ENCODE results near the gene ZNF106.

The ZNF106 gene

DNA sequence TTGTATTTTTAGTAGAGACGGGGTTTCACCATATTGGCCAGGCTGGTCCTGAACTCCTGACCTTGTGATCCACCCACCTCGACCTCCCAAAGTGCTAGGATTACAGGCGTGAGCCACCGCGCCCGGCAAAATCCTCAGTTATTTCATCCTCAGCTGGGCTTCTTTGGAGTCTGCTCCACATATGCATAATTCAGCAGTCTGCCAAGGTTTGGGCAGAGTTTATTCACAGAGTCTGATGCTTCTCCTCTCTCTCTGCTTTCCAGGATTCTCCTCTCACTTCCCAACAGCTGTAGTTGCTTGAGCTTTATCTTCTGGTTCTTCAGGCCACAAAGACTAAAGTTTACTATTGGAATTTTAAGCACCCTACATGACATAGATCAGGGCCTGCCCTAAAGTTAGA is 8.2 kb downstream of the ZNF106 start:
- no peak for DNase-seq (ENCODE audit: low read depth in 1 of 2, low spot score in 1 of 2)

GRCh38 chr15:42474827-42475226 is 16.1 kb downstream of the ZNF106 start:
- no peak for DNase-seq (ENCODE audit: low read depth in 1 of 2, low spot score in 1 of 2)

- DNase-seq (ENCODE audit: low read depth in 1 of 2, low spot score in 1 of 2), result no peak
These were observed 19.9 kb downstream of the ZNF106 start for GRCh38 chr15:42471002-42471401.

GRCh38 chr15:42465520-42466259 is 25.3 kb downstream of the ZNF106 start:
- DNase-seq (ENCODE audit: low read depth in 1 of 2, low spot score in 1 of 2), result no peak

- no peak for DNase-seq (ENCODE audit: low read depth in 1 of 2, low spot score in 1 of 2)
These were observed 29.7 kb downstream of the ZNF106 start for GRCh38 chr15:42461261-42461660.

DNA sequence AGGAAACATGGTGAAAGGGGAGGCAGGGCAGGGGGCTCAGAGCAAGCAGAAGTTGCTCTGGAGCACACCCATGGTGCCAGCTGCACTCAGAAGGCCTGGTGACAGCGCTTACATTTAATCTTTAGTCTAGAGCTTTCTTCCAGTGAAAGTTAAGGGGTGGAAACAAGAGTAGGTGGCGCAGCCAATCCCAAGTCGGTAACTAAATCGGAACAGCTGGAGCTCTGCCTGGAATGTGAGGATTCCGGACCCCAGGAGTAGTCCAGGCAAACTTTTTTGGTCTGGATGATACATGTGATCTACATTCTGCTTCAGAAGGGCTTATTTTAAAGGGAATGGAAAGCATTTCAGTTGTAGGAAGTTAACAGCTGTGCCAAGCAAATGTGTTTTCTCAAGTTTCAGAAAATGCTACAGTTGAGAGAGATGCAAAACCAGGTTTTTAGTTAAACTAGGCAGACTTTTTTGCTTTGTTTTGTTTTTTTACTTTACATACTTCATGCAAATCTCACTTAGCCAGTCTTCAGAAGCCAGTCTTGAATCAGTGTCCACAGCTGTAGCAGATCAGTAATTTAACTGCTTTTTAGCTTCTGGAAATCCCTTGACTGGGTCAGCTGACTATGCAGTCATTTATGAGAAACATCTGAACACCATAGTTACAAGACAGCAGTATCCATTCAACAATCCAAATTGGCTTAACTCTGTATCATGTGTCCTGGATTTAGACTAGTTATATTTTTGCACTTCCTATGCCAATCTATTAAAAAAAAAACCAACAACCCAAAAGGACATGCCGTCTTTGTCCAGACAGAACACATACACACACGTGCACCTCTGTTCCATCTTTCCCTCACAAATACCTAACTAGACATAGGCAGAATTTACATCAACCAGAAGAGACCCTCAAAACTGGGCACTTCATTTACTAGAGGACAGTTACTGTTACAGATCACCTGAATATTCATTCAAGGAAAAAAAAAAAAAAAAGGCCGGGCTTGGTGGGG is 33.2 kb downstream of the ZNF106 start:
- DNase-seq (ENCODE audit: low read depth in 1 of 2, low spot score in 1 of 2), result no peak

DNA sequence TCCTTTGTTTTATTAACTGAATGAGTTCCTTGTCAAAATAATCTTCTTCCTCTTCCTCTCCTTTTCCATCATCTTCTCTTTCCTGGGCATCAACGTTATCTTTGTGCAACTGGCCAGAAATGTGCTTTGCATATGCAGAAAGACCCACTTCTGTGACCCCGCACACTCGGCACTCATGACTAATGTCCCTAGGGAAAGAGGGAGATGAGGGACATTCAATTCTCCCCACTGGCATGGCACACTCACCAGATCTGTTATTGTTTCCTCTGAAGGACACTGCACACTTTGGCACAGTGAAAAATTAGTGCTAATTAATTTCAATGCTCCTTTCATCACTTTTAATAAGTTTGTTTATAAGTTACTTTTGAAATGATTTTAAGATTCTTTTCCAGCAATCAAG is 34.0 kb downstream of the ZNF106 start:
- no peak for DNase-seq (ENCODE audit: low read depth in 1 of 2, low spot score in 1 of 2)

DNA sequence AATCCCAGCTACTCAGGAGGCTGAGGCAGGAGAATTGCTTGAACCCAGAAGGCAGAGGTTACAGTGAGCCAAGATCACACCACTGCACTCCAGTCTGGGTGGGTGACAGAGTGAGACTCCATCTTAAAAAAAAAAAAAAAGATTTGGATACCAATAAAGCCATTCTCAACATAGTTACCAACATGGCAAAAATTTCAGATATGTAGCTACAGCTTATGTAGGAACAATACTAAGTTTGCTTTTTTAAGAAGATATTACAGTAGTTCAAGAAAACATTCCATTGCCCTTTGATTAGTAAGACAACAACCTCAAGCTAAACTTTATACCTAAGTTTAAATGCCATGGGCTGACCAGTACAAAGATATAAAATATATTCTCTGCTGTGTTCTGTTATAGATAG is 34.4 kb downstream of the ZNF106 start:
- DNase-seq (ENCODE audit: low read depth in 1 of 2, low spot score in 1 of 2), result no peak

DNA sequence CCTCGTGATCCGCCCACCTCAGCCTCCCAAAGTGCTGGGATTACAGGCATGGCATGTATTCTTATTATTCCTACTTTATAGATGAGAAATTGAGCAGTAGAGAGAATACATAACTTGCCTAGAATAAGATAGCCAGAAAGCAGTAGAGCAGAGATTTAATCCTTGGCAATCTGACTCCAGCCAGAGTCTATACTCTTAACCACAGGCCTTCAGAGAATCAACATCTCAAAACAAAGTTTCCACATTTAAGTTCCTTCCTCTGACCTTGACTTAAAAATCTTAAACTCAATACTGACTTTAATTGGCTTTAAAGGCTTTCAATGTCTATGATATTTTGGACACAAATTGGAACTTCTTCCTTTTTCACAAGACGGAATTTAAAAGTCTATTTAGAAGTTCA is 37.1 kb downstream of the ZNF106 start:
- no peak for DNase-seq (ENCODE audit: low read depth in 1 of 2, low spot score in 1 of 2)

DNA sequence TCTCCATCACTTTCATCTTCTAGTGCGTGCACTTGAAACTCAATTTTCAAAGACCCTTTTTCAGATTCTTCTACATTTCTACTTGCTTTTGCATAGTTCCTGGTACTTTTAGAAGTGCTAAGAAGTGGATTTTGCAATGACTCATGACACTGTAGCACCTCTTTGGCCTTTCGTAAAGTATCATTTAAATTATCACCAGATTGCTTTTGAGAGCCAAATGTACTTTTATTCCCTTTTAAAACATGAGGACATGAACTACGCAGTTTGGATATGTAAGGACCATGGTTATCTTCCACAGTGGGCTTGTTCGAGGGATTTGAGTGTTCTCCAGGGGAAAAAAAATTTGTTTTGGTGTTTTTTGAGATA is 40.5 kb downstream of the ZNF106 start:
- DNase-seq (ENCODE audit: low read depth in 1 of 2, low spot score in 1 of 2), result no peak

GRCh38 chr15:42449770-42450424 is 41.0 kb downstream of the ZNF106 start:
- no peak for DNase-seq (ENCODE audit: low read depth in 1 of 2, low spot score in 1 of 2)

GRCh38 chr15:42448281-42448680 is 42.7 kb downstream of the ZNF106 start:
- DNase-seq (ENCODE audit: low read depth in 1 of 2, low spot score in 1 of 2), result no peak

- DNase-seq (ENCODE audit: low read depth in 1 of 2, low spot score in 1 of 2), result no peak
These were observed 43.3 kb downstream of the ZNF106 start for GRCh38 chr15:42447599-42447998.

DNA sequence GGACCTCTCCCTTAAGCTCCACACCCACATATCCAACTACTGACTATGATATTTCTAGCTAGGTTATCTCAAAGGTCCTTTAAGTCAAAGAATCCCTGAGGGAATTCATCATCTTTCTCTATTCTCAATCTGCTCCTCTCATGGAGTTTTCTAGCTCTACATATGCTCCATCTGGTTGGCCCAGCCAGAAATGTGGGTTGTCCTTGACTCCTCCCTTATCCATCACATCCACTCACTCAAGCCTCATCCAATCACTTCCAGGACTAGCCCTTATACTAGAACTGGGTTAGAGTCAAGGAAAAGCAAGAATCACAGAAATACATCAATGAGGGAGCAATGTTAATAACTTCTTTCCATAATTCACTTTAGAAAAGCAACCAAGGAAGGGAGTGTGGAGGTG is 45.4 kb downstream of the ZNF106 start:
- no peak for DNase-seq (ENCODE audit: low read depth in 1 of 2, low spot score in 1 of 2)

DNA sequence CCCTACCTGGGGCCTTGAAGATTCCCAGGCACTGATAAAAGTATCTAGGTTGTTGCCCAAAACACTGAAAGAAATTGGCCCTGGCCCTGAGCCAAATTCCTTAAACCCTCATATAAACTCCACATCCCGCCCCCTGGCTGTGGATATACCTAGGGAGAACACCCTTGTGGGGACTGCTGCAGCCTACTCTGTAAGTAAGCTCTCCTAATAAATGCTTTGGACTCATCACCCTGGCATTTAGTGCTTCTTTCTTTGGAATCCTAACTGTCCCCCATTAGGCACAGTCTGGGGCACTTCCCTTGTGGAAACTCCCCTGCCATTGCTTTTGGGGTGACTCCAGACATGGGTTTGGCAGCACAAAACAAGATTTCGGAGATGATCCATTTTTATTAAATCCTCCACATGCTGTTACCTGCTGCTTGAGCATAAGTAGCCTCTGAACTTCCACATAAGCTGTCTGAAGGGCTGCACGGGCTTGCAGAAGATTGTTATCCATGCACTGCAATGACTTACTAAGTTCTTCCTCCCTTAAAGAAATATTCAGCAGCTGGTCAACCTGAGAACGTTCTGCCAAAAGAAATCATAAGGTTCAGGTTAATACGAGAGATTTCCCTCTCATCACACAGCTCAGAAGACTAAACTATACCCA is 46.4 kb downstream of the ZNF106 start:
- DNase-seq (ENCODE audit: low read depth in 1 of 2, low spot score in 1 of 2), result no peak

DNA sequence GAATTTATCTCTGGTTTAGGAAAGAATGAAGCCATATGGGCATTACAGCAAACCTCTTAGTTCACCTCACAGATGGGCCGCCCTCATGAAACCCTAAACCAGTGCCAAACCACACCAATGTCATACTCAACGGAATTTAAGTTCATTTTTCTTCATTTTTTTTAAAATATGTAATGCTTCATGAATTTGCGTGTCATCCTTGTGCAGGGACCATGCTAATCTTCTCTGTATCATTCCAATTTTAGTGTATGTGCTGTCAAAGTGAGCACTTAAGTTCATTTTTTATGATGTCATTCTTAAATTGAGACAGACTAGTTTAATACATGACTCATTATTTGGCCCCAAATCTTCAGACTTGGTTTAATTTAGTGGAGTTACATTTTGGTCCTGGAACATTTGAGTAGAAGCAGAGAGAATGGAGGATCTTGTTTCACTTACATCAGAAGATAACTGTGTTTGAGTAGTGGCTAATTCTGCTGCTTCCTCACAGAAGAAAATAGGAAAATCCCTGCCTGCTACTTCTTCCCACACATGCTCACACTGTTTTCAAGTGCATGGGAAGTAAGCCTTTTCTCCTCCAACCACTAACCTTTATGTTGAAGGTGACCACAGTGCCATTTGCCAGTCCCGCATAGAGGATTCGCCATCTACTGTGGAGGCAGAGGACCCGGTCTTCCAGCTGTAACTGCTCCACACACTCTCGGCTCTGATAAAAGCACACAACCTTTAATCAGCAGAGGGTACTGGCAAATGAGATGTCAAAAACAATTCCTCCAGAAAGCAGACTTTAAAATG is 63.3 kb downstream of the ZNF106 start:
- no peak for DNase-seq (ENCODE audit: low read depth in 1 of 2, low spot score in 1 of 2)

DNA sequence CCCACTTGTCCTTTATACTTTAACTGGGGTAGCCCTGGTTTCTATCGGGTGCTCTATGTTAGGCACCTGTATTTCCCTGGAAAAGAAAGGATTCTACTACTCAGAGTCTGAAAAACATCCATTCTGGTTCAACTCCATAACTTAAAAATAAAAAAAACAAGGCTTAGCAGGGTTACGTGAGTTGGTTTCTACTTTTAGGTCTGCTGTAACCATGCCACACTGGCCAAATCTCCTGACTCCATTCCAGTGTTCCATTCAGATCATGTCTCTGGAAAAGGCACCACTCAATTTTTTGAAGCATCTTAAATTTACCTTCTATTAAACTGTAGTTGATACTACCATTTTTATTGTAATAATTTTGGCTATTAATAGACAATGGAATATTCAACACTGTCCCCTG is 69.6 kb downstream of the ZNF106 start:
- no peak for DNase-seq (ENCODE audit: low read depth in 1 of 2, low spot score in 1 of 2)

DNA sequence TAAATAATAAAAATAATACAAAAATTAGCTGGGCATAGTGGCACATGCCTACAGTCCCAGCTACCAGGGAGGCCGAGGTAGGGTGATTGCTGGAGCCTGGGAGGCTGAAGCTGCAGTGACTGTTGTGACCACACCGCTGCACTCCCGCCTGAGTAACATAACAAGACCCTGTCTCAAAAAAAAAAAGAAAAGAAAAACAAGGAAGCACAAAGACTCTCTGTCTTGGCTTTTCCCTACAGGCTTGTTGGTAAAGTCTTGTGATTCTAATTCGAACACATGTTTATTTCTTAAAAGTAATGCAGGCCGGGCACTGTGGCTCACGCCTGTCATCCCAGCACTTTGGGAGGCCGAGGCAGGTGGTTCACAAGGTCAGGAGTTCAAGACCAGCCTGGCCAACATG is 71.6 kb downstream of the ZNF106 start:
- DNase-seq (ENCODE audit: low read depth in 1 of 2, low spot score in 1 of 2), result no peak

- DNase-seq (ENCODE audit: low read depth in 1 of 2, low spot score in 1 of 2), result no peak
These were observed 77.0 kb downstream of the ZNF106 start for GRCh38 chr15:42413920-42414319.

- no peak for DNase-seq (ENCODE audit: low read depth in 1 of 2, low spot score in 1 of 2)
These were observed 79.1 kb downstream of the ZNF106 start for GRCh38 chr15:42411884-42412283.

GRCh38 chr15:42409011-42409410 is 81.9 kb downstream of the ZNF106 start:
- DNase-seq (ENCODE audit: low read depth in 1 of 2, low spot score in 1 of 2), result no peak

All from activated T-helper 1 cell treated with anti-CD3 and anti-CD28 coated beads, Interleukin-2, amount 50 U/mL, for 16 hours (primary cell).